H54 (cell line): Measurements from ENCODE around the gene CLCNKA.

Experiments used
- DNase-seq: peaks from one replicate; pipeline ENCODE4 v3.0.0; 2011; ENCODE audit warnings: low spot score, mixed read lengths; ENCODE audit not compliant: insufficient read length
- FAIRE-seq: peaks from 3 replicates; lab custom pipeline; 2011; peaks lifted over from hg19 to GRCh38; lab: Jason Lieb, UNC
- POLR2A ChIP-seq: IDR thresholded peaks from 2 replicates; pipeline ENCODE4 v1.6.1; 2011; ENCODE audit warnings: low read depth, mild to moderate bottlenecking, low read length

The CLCNKA gene

GRCh38 chr1:16074217-16074616, 52.4 kb downstream of the CLCNKA start:
- no peak for FAIRE-seq
- TF ChIP-seq POLR2A, result no peak
- no peak for DNase-seq

GRCh38 chr1:16075337-16076030, 53.6 kb downstream of the CLCNKA start:
- FAIRE-seq (no peak), DNase-seq (no peak)
- no peak for TF ChIP-seq POLR2A

DNA sequence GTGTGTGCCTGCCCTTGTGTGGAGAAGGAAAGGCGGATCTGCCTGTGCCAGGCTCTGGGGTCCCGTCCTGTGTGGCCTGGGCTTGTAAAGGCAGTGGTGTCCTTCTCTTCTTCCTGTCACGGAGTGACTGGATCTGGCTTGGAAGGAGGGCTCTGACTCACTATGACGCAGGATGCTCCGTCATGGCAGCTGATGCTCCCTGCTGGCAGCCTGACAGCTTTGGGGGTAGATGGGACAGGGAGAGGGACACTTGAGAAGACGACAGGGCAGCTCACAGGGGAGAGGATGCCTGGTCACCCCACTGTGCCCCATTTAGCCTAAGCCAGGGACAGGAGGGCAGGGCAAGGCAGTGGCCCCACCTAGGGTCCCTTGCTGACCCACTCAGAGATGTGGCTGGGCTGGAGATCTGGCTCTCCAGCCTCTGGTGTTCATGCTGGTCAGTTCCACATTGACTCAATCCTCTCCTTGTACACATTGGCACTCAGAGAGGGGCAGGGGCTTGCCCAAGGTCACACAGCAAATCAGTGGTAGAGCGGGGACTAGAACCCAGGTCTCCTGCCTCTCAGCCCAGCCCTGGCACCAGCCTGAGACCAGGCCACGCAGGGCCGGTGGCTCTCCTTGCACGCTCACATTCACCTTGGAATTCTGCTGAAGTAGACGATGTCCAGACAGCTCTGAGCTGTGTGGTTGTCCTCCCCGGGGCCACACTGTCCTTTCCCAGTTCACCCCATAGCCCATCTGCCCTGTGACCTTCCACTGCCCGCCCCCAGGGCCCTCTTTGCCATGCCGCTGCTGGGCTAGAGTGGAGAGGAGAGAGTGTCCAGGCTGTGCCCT, 54.4 kb downstream of the CLCNKA start:
- FAIRE-seq (peak; percentile 15), DNase-seq (peak; percentile 71)
- peak; percentile 39; the same call in 1 of the 2 replicates for TF ChIP-seq POLR2A

GRCh38 chr1:16076865-16077238, 55.0 kb downstream of the CLCNKA start:
- FAIRE-seq (no peak), DNase-seq (peak; percentile 55)
- no peak for TF ChIP-seq POLR2A

GRCh38 chr1:16077406-16078245, 55.8 kb downstream of the CLCNKA start:
- DNase-seq (no peak), FAIRE-seq (no peak)
- TF ChIP-seq POLR2A, result no peak

GRCh38 chr1:16078925-16079656, 57.3 kb downstream of the CLCNKA start:
- DNase-seq (peak; percentile 45), FAIRE-seq (no peak)
- no peak for TF ChIP-seq POLR2A

DNA sequence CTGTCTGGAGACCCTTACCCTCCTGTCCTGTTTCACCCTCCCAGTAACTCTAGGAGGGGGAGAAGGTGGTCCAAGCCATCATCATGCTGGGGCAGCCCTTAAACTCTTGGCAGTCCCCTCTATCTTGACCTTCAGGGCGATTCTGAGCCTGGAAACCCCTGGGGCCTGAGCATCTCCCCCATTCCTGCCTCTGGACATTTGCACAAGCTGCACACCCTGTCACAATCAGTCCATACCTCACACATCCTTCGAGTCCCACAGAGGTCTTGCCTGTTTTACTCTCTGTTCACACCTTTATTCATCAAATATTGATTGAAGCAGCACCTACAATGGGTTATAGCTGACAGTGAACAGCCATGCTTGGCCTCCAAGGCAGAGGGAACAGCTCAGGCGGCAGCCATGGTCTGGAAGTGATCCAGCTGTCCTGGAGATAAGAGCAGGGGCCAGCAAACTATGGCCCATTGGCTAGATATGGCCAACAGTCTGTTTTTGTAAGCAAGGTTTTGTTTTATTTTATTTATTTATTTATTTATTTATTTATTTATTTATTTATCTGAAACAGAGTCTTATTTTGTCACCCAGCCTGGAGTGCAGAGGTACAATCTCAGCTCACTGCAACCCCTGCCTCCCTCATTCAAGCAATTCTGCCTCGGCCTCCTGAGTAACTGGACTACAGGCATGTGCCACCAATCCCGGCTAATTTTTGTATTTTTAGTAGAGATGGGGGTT, 58.8 kb downstream of the CLCNKA start:
- DNase-seq (no peak), FAIRE-seq (no peak)
- TF ChIP-seq POLR2A, result no peak

- no peak for FAIRE-seq
Observed at GRCh38 chr1:16081636-16082035, 59.8 kb downstream of the CLCNKA start.

GRCh38 chr1:16082283-16083038, 60.6 kb downstream of the CLCNKA start:
- FAIRE-seq (no peak), DNase-seq (no peak)

More at GRCh38 chr1:16081636-16082035, 59.8 kb downstream of the CLCNKA start:
- TF ChIP-seq POLR2A, result no peak
- no peak for DNase-seq

GRCh38 chr1:16083486-16083885, 61.6 kb downstream of the CLCNKA start:
- no peak for FAIRE-seq
- no peak for TF ChIP-seq POLR2A
- no peak for DNase-seq

More at GRCh38 chr1:16082283-16083038, 60.6 kb downstream of the CLCNKA start:
- no peak for TF ChIP-seq POLR2A
